ENCODE data around the gene KLK15. TPM values are rescaled to one million over a fixed set of nuclear protein-coding genes. Genes with fewer than 3 reads are reported as not detected.

KLK15 gene
- total and polyA plus RNA-seq, 2 of the 8 experiments (the other 6 are each of a cell fraction or from before 2014, with no cell fraction given): not detected

DNA sequence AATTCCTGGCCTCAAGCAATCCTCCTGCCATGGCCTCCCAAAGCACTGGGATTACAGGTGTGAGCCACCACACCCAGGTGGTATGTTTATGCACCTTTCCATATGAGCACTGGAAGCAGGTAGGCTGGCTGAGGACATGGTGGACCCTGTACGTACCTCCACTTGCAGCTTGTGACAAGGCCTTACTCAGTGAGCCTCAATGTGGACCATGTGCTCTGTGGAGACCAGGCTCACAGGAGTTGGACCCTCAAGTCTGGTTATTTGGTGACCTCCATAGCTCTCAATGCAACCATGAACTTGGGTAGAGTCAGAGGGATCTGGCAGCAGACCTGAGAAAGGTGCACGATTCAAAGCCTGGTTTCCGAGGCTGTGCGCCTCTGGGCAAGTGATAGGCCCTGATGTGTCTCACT, 37.7 kb downstream of the KLK15 start:
- 75% methylated on average over 4 of the region's 4 CpGs; no CpG with 5 or more reads in 1 of the 2 experiments for WGBS, 2 experiments (ENCODE audit: extremely low coverage in 1 of 2, insufficient coverage in 1 of 2, insufficient read length in 1 of 2, insufficient replicate concordance in 2 of 2, low coverage in 1 of 2, low lambda C conversion rate in 2 of 2, missing lambda C conversion rate in 1 of 2)
- no peak overlapping the region for H4K5ac ChIP-seq (ENCODE audit: insufficient read length, low read depth, low read length)
- peaks cover 0 to 14% (median 6%) of the 10 kb centered on the region in 4 experiments; a peak in 5 of 7 replicates for H3K4me1 ChIP-seq (replicated peaks in 1 of 4; ENCODE audit: control insufficient read depth in 3 of 4, insufficient read depth in 4 of 4, low read length in 3 of 4)
- peaks cover 40 to 43% of the 10 kb centered on the region in 2 experiments for H4K20me1 ChIP-seq (replicated peaks in 1 of 2; ENCODE audit: control insufficient read depth in 1 of 2, insufficient read depth in 2 of 2, low read length in 2 of 2)
- H3K4ac ChIP-seq (replicated peaks; ENCODE audit: insufficient read length, low read depth, low read length): no peak overlapping the region
- peaks cover 19 to 46% (median 34%) of the 10 kb centered on the region in 4 experiments; a peak in 7 of 8 replicates for H3K36me3 ChIP-seq (ENCODE audit: control insufficient read depth in 2 of 4, insufficient read depth in 4 of 4, low read length in 3 of 4)
- H3K18ac ChIP-seq (ENCODE audit: extremely low read depth, low read length): 0 out of 2 replicates have a peak overlapping the region, but pooled peaks have one; percentile 14
- no peak overlapping the region for H3K9ac ChIP-seq (replicated peaks in 1 of 4; ENCODE audit: extremely low read depth in 1 of 4, low read depth in 3 of 4, low read length in 3 of 4)
- CTCF ChIA-PET (ENCODE audit: partially characterized antibody): interaction anchor here (0.9 to 2.3 kb wide), 8 partner anchors 11 to 411 kb away, joined by 3 to 15 read pairs (median 6); partner anchors contain the start of gene POLD1
- DNase-seq (ENCODE audit: low read depth in 1 of 2, low spot score in 2 of 2) (no peak), FAIRE-seq (no peak)
- H3K14ac ChIP-seq (ENCODE audit: insufficient read length): no peak overlapping the region
- H3K23ac ChIP-seq (ENCODE audit: insufficient read length): no peak overlapping the region
- H3K4me2 ChIP-seq (ENCODE audit: insufficient read depth in 1 of 2, low read depth in 2 of 2, low read length in 2 of 2): no peak overlapping the region
- peaks cover 4% of the 10 kb centered on the region; the same call in 1 of the 2 replicates for H3K79me1 ChIP-seq (ENCODE audit: low read depth, low read length)
- H3K27me3 ChIP-seq (replicated peaks in 1 of 4; ENCODE audit: control insufficient read depth in 3 of 4, extremely low read depth in 1 of 4, insufficient read depth in 3 of 4, low read length in 3 of 4): no peaks in the 10 kb centered on the region; a peak in 1 of 7 replicates
- no peak overlapping the region for H3K4me3 ChIP-seq (ENCODE audit: extremely low read depth in 1 of 4, insufficient read depth in 2 of 4, low read depth in 3 of 4, low read length in 4 of 4)
- no peak overlapping the region for H4K91ac ChIP-seq (replicated peaks; ENCODE audit: insufficient read length, low read length)
- peaks cover 0 to 11% of the 10 kb centered on the region in 2 experiments; a peak in 2 of 4 replicates for H3K79me2 ChIP-seq (ENCODE audit: control insufficient read depth in 1 of 2, insufficient read depth in 2 of 2, low read length in 2 of 2)
- H3K9me3 ChIP-seq (ENCODE audit: insufficient read depth in 2 of 2, low read depth in 1 of 2, low read length in 1 of 2): no peaks in the 10 kb centered on the region
- H2BK5ac ChIP-seq (ENCODE audit: low read depth, low read length): no peak overlapping the region
- H2AK5ac ChIP-seq (ENCODE audit: low read depth, low read length): no peak overlapping the region
- no peak overlapping the region for H2BK15ac ChIP-seq (ENCODE audit: low read length)
- POLR2A ChIA-PET (ENCODE audit: partially characterized antibody): interaction anchor here (0.6 to 15.0 kb wide), 31 partner anchors 7 to 312 kb away, joined by 3 to 275 read pairs (median 4); partner anchors contain the start of genes CLEC11A, KLK1, KLK3 and KLK4
- TF ChIP-seq, protein P1, sequence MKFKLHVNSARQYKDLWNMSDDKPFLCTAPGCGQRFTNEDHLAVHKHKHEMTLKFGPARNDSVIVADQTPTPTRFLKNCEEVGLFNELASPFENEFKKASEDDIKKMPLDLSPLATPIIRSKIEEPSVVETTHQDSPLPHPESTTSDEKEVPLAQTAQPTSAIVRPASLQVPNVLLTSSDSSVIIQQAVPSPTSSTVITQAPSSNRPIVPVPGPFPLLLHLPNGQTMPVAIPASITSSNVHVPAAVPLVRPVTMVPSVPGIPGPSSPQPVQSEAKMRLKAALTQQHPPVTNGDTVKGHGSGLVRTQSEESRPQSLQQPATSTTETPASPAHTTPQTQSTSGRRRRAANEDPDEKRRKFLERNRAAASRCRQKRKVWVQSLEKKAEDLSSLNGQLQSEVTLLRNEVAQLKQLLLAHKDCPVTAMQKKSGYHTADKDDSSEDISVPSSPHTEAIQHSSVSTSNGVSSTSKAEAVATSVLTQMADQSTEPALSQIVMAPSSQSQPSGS (IDR thresholded peaks at IDR 0.05; ENCODE audit: low read length): peak; percentile 17; the same call in 1 of the 2 replicates
- TF ChIP-seq NANOG (IDR thresholded peaks at IDR 0.05; ENCODE audit: insufficient read depth, low read depth, low read length, poor library complexity, severe bottlenecking) (no peak), POLR2A (IDR thresholded peaks at IDR 0.05; ENCODE audit: control extremely low read depth in 1 of 2, low read depth in 2 of 2, low read length in 2 of 2) (peak; percentile 15 to 63; a peak in 2 of 3 replicates), CEBPB (IDR thresholded peaks at IDR 0.05; ENCODE audit: low read depth, low read length) (no peak), POLR2AphosphoS5 (IDR thresholded peaks at IDR 0.05; ENCODE audit: low read depth, low read length) (peak; percentile 72), JUN (IDR thresholded peaks at IDR 0.05; ENCODE audit: low read depth, low read length) (no peak)
- no peak overlapping the region for H2BK120ac ChIP-seq (replicated peaks; ENCODE audit: low read depth, low read length)
- H2BK12ac ChIP-seq (ENCODE audit: low read depth, low read length): no peak overlapping the region
- no peak overlapping the region for H2AFZ ChIP-seq (ENCODE audit: low read length)
- H3K56ac ChIP-seq (replicated peaks; ENCODE audit: insufficient read length, low read depth, low read length): no peak overlapping the region
- H2BK20ac ChIP-seq (ENCODE audit: low read length): no peak overlapping the region
- no peaks in the 10 kb centered on the region; the same call in 1 of the 2 replicates for H3K23me2 ChIP-seq (ENCODE audit: low read depth, low read length)
- H4K8ac ChIP-seq (ENCODE audit: extremely low read depth, insufficient read depth, low read length): no peak overlapping the region
- H3K27ac ChIP-seq (ENCODE audit: low read depth, low read length): no peak overlapping the region

Data from H1 (cell line).